Measurements from ENCODE around the gene SYNPO2.

DNA sequence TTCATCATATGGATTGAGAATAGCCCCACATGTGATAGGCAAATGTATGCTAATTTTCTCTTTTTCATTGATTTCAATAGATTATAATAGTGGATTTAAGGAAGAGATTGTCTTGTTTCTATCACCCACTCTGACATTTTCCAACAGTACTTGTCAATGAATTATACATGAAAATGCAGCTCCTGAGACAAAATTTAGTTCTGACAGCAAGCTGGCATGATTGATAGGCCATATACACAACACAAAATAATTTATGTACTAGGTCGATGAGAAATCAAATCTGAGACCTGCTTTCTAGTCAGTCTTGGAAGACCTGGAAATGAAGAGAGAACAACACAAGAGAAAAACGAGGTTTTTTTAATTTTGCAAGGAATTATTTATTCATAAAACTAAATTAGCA is 129.0 kb downstream of the SYNPO2 start:
- TF ChIP-seq EZH2 (IDR thresholded peaks at IDR 0.05; ENCODE audit: borderline replicate concordance, low read depth, low read length, poor library complexity, severe bottlenecking): no peak
- TF ChIP-seq, protein P1, sequence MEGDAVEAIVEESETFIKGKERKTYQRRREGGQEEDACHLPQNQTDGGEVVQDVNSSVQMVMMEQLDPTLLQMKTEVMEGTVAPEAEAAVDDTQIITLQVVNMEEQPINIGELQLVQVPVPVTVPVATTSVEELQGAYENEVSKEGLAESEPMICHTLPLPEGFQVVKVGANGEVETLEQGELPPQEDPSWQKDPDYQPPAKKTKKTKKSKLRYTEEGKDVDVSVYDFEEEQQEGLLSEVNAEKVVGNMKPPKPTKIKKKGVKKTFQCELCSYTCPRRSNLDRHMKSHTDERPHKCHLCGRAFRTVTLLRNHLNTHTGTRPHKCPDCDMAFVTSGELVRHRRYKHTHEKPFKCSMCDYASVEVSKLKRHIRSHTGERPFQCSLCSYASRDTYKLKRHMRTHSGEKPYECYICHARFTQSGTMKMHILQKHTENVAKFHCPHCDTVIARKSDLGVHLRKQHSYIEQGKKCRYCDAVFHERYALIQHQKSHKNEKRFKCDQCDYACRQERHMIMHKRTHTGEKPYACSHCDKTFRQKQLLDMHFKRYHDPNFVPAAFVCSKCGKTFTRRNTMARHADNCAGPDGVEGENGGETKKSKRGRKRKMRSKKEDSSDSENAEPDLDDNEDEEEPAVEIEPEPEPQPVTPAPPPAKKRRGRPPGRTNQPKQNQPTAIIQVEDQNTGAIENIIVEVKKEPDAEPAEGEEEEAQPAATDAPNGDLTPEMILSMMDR (conservative IDR thresholded peaks at IDR 0.05; ENCODE audit: low read depth, low read length): no peak

Measured in A673 (cell line).